Activated CD8-positive, alpha-beta memory T cell treated with anti-CD3 and anti-CD28 coated beads, Interleukin-2, amount 50 U/mL, for 24 hours (primary cell): ENCODE data around the gene SOX2.
A peak's percentile ranks its signal among the peaks of the same experiment; 100 is the strongest.

Experiments
- DNase-seq: peaks from one replicate; pipeline ENCODE4 v3.0.0-alpha.2; 2020; ENCODE audit errors: extremely low read depth

Gene SOX2

DNA sequence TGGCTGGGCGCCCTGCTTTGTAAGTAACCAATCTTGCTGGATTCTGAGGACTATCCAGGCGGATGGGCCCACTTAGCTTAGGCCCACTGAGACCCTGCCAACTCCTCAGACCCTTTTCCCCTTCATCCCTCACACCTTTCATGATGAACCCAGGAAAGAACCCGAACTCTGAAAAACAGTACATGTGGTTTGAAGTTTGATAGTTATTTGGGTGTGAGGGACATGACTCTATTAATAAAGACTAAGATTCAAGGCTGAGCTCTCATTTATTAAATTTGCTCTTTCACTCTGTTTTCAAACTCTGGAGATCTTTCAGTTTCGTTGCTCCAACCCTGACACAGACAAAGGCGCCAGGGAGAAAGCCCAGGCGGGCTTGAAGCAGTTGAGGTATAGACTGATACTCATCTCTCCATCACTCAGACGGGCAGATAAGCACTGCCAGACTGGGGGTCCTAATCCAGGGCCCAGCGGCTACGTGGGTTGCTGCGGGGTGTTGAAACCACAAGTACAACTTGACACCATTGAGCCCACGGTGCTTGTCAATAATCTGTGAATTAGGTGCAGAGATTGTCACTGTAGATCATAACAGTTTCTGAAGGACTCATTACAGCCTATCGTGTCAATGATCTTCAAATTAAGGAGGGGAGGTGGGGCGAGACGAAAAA lies 7.2 kb upstream of the SOX2 start:
- DNase-seq, result no peak

DNA sequence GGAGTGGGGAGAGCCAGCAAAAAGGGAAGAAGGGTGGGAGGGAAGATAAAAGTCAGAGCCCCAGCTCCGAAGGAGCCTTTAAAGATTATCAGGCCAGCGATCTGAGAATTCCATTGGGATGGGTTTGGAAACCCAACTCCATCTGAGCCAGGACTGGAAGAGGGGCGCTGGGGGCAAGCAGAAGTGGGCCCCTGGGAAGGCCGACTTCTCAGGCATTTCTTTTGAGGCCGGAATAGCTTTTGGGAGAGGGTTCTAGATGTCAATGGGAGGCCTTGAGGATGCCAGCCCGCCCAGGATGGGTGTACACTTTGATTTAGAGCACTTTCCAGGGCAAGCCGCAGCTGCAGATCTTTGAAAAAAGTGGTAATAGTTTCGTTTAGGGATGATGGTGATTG lies 6.6 kb upstream of the SOX2 start:
- no peak for DNase-seq

DNA sequence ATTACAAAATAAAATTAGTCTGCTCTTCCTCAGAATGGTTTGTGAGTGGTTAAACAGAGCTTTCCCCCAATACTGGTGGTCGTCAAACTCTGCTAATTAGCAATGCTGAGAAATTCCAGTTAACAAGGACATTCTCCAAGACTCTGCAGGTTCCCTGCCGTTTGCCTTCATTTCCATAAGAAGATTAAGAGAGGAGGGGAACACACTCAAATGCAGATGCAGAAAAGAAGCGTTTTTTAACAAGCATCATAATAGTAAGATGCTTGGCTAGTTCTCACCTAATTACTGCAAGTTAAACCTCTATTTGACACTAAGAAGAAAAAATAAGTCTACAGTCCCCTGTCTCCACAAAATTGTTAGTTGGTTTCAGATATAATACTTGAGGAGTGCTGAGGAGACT lies 3.7 kb upstream of the SOX2 start:
- no peak for DNase-seq

GRCh38 chr3:181709537-181710279 lies 2.0 kb upstream of the SOX2 start:
- DNase-seq, result peak; percentile 31

DNA sequence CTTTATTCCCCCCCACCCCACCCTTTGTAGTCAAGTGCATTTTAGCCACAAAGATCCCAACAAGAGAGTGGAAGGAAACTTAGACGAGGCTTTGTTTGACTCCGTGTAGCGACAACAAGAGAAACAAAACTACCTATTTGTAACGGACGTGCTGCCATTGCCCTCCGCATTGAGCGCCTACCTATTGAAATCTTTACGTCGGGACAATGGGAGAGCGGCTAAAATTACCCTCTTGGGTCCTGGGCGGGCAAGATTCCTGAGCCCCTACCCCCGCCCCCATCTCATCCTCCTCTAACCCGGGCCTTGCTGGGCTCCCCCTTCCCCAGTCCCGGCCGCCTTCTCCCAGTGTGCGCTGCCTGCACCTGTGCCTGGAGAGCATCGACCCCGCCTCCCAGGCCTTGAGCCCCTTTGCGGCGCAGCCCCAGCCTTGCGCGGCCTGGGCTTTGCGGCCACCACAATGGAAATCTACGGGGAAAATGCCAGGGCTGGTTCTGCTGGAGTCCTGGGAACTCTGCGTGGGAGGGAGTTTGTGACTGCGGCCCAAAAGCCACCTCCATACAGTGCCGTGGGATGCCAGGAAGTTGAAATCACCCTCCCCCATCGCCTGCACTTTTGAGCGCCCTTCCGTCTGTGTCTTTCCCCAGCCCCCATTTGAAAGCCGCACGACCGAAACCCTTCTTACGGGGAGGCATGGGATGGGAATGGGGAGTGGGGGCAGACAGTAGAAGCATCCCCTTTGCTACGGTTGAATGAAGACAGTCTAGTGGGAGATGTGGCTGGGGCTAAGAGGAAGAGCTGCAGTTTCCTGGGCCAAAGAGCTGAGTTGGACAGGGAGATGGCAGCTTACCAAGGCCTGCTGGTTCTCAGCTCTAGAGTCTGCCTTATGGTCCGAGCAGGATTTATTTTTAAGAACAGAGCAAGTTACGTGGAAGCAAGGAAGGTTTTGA lies 1.1 kb upstream of the SOX2 start:
- DNase-seq, result no peak

- DNase-seq, result no peak
These were observed 464 bp downstream of the SOX2 start for GRCh38 chr3:181712226-181712552.

DNA sequence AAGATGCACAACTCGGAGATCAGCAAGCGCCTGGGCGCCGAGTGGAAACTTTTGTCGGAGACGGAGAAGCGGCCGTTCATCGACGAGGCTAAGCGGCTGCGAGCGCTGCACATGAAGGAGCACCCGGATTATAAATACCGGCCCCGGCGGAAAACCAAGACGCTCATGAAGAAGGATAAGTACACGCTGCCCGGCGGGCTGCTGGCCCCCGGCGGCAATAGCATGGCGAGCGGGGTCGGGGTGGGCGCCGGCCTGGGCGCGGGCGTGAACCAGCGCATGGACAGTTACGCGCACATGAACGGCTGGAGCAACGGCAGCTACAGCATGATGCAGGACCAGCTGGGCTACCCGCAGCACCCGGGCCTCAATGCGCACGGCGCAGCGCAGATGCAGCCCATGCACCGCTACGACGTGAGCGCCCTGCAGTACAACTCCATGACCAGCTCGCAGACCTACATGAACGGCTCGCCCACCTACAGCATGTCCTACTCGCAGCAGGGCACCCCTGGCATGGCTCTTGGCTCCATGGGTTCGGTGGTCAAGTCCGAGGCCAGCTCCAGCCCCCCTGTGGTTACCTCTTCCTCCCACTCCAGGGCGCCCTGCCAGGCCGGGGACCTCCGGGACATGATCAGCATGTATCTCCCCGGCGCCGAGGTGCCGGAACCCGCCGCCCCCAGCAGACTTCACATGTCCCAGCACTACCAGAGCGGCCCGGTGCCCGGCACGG lies 991 bp downstream of the SOX2 start:
- DNase-seq, result no peak

GRCh38 chr3:181713280-181713647 lies 1.5 kb downstream of the SOX2 start:
- DNase-seq, result no peak

DNA sequence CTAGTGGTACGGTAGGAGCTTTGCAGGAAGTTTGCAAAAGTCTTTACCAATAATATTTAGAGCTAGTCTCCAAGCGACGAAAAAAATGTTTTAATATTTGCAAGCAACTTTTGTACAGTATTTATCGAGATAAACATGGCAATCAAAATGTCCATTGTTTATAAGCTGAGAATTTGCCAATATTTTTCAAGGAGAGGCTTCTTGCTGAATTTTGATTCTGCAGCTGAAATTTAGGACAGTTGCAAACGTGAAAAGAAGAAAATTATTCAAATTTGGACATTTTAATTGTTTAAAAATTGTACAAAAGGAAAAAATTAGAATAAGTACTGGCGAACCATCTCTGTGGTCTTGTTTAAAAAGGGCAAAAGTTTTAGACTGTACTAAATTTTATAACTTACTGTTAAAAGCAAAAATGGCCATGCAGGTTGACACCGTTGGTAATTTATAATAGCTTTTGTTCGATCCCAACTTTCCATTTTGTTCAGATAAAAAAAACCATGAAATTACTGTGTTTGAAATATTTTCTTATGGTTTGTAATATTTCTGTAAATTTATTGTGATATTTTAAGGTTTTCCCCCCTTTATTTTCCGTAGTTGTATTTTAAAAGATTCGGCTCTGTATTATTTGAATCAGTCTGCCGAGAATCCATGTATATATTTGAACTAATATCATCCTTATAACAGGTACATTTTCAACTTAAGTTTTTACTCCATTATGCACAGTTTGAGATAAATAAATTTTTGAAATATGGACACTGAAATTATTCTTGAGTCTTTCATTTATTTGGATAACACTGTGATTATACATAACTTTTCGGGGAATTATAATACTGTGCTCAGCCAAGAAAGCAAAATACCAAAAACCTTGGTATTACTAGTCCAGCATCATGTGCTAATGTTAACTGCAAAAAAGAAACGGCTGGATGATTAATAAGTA lies 2.2 kb downstream of the SOX2 start:
- no peak for DNase-seq

DNA sequence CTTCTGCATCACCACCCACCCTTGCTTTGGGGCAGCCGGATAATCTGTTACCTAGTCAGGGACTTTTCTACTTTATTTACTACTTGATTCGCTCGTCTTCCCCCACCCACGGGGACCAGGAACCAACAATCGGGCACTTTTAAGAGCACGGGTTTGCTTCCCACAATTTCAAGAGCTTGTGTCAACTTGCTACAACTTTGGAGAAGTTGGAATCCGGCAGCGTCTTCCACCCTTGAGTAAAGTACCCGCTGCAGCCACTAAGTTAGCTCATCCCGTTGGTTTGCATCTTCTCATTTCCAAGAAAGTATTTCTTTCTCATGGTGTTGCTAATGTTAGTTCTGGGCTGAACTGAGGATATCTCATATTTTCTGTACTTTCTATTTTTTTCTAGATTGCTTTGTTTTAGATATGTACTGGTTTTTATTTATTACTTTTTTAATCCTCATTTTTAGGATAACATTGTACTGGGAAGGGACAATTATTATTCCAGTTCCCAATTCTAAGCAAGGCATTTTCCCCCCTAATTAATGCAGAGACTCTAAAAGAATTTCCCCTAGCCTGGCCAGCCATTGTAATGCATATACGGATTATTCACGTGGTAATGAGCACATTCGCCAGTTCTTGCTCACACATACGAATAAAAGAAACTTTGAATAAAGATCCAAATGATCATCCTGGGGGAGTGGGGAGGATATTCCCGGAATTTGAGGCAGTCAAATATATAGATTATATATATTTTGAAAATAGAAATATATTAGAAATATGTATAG lies 4.0 kb downstream of the SOX2 start:
- no peak for DNase-seq

DNA sequence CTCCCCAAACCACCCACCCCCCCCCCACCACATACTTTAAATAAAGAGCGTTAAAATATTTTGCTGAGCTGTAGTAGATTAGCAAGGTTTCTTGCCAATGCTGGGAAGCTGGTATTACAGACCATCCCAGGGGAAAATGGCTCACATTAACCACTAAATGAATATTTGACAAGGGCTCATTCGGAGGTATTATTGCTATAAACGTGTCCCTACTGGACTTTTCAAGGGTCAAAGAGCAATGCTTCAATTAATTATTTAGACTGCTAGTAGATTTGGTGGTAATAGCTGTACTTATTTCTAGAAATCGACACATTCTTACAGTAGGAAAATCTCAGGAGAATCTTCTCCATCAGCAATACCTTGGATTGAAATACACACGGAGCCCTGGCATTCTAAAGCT lies 5.2 kb downstream of the SOX2 start:
- no peak for DNase-seq

DNA sequence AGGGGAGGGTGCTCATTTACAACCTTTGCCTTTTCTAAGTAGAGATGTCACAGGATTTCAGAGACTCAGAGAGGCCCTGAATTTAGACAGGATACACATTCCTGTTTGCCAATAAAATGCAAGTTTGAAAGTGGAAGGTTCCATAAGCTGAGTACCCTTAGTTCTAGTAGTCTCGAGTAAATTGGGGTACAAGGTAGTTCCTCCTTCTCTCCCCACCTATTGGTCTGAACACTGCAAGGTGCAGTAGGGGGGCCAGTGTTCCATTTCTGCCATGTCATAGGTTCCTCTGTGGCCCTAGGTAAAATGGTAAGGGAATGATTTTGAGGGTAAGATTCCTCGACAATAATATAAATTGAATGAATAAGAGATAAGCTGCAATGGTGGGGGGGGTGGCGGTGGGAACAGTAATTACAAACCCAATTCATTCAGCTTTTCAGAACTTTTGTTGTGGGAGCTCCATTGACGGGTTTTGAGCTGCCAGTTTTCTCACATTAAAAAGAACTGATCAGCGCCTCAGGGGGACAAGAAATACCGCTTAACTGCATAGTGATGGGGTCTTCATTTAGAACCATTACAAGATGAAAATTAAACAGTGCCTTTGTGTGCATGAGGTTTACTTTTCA lies 5.9 kb downstream of the SOX2 start:
- DNase-seq, result no peak

DNA sequence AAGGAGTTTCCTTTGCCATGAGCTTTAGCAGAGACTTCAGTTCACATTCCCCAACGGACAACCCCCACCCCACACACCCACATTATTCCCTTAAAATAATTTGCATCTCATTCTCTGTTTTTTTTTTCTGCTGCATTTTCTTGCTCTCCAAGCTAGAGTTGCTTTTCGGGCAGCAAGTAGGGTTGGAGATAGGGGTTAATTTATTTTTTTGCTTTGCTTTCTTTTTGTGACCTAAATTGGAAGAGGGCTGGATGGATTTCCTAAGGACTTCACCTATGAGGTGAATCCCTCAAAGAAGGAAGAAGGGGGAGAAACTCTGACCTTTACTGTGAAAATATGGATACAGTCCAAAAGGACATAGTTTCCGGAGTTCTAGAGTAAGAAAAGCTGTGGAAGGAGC lies 6.6 kb downstream of the SOX2 start:
- DNase-seq, result no peak

GRCh38 chr3:181718987-181719911 lies 7.5 kb downstream of the SOX2 start:
- DNase-seq, result no peak

GRCh38 chr3:181719991-181720680 lies 8.4 kb downstream of the SOX2 start:
- no peak for DNase-seq

DNA sequence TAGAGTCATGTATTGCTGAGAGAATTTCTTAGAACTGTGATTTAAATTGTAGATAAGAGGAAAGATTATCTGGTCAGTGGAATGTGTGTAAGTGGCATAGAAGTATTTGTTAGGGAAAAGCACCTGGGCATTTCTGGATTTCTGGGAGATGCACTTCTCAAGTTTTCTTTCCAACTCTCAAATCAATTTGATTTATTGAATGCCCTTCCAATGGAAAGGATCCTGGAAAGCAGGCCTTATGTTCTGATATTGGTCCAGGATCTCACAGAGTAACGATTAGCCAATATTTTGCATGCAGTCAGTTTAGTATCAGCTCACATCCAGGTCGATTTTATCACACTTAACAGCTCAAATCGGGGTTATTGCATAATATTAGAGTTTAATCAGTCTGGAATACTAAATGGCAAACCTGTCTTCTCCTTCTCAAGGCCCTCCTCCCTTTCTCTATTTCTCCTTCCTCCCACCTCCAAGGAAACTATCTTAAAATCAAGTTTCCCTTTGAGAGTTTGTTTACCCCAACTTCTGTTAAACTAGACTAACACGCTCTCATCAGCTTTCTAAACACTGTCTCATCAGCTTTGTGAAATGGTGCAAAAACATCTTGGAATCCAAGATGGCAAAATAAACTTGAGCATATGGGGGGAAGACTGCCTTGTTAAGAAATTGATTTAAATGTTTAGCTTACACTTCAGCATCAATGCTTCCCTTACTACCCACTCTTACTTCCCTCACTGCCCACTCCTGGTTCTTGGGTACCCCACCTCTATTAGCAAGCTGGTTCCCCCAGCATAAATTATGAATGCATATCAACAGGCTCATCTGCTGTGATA lies 9.5 kb downstream of the SOX2 start:
- no peak for DNase-seq

- DNase-seq, result no peak
These were observed 10.4 kb downstream of the SOX2 start for GRCh38 chr3:181722156-181722555.
